OCI-LY3 (cell line): ENCODE results near the gene CD300LG.
"Not testable (repeated sequence)": the region's sequence is repeated elsewhere in the genome, so short reads cannot be mapped to it uniquely, and the experiment has no call there.

Source experiments
- H2AFZ ChIP-seq: fragments of 200-600, 300-600 bp; shearing (Covaris generic); 2 replicates; pipeline ENCODE4 v1.6.0; 2014; ENCODE audit warnings: antibody characterized with exemption, low read depth, low read length
- H3K27ac ChIP-seq: fragments of 200-600, 300-600 bp; sonication (generic); 2 replicates; pipeline ENCODE4 v1.5.1; 2014; ENCODE audit warnings: mild to moderate bottlenecking, low read length, moderate library complexity, mixed read lengths
- H3K27me3 ChIP-seq: fragments of 200-600, 300-600 bp; sonication (generic); 2 replicates; pipeline ENCODE4 v1.6.1; 2014; ENCODE audit warnings: low read depth, low read length, mixed read lengths
- H3K36me3 ChIP-seq: fragments of 200-600, 300-600 bp; sonication (generic); replicated peaks from 2 replicates; pipeline ENCODE3; 2014; ENCODE audit warnings: low read depth, low read length, mixed read lengths
- H3K4me1 ChIP-seq: fragments of 300-600, 200-600 bp; sonication (generic); 2 replicates; pipeline ENCODE4 v1.6.1; 2014; ENCODE audit warnings: low read length, mixed read lengths
- H3K4me2 ChIP-seq: fragments of 200-600, 300-600 bp; sonication (generic); 2 replicates; pipeline ENCODE4 v1.6.1; 2014; ENCODE audit warnings: low read length, mixed read lengths
- H3K4me3 ChIP-seq: fragments of 300-600, 200-600 bp; sonication (generic); 2 replicates; pipeline ENCODE4 v1.5.1; 2014; ENCODE audit warnings: antibody characterized with exemption, mild to moderate bottlenecking, low read length, moderate library complexity
- H3K79me2 ChIP-seq: fragments of 300-600, 200-600 bp; shearing (Covaris generic); 2 replicates; pipeline ENCODE4 v1.6.1; 2014; ENCODE audit warnings: mild to moderate bottlenecking, low read length, mixed read lengths
- H3K9ac ChIP-seq: fragments of 300-600, 200-600 bp; shearing (Covaris generic); 2 replicates; pipeline ENCODE4 v1.6.0; 2014; ENCODE audit warnings: mild to moderate bottlenecking, low read length, moderate library complexity
- H3K9me3 ChIP-seq: fragments of 200-600, 300-600 bp; shearing (Covaris generic); 2 replicates; pipeline ENCODE4 v1.6.1; 2014; ENCODE audit warnings: low read length, mixed read lengths; ENCODE audit not compliant: insufficient read depth
- H4K20me1 ChIP-seq: fragments of 200-600, 300-600 bp; sonication (generic); 2 replicates; pipeline ENCODE4 v1.6.1; 2016; ENCODE audit warnings: low read length, mixed read lengths; ENCODE audit not compliant: insufficient read depth
- CTCF ChIP-seq: fragments of 200-600, 300-600 bp; sonication (generic); IDR thresholded peaks from 2 replicates; pipeline ENCODE4 v1.5.1; 2014; ENCODE audit warnings: antibody characterized with exemption, low read length, low read depth
- EZH2phosphoT487 ChIP-seq: fragments of 200-600 bp; shearing (Covaris generic); IDR thresholded peaks from 2 replicates; pipeline ENCODE4 v1.6.1; 2018; ENCODE audit warnings: antibody characterized with exemption, mixed run types, low read depth

The CD300LG gene

GRCh38 chr17:43846963-43847371 is at the start of gene CD300LG:
TSS of gene CD300LG (plus strand) at chr17:43847176. CDS start at chr17:43847217, 41 bp downstream.
- TF ChIP-seq EZH2phosphoT487 (no peak), CTCF (no peak)
- Histone ChIP-seq H3K79me2 (no peaks in the 10 kb centered on the region), H3K9ac (no peak within 1 kb of the TSS), H2AFZ (peak within 1 kb of the TSS; percentile 72), H3K27ac (no peak within 1 kb of the TSS), H3K9me3 (no peaks in the 10 kb centered on the region), H3K27me3 (peaks cover 6% of the 10 kb centered on the region; the same call in 1 of the 2 replicates), H3K4me3 (no peak within 1 kb of the TSS), H3K4me2 (peak within 1 kb of the TSS; percentile 29), H3K36me3 (no peaks in the 10 kb centered on the region), H4K20me1 (no peaks in the 10 kb centered on the region), H3K4me1 (peaks cover 5% of the 10 kb centered on the region; the same call in 1 of the 2 replicates)

- not testable (repeated sequence) for H3K4me1 ChIP-seq, H3K9ac ChIP-seq, H4K20me1 ChIP-seq, H3K9me3 ChIP-seq, H3K27ac ChIP-seq, H3K4me2 ChIP-seq, H3K4me3 ChIP-seq, H3K36me3 ChIP-seq, H2AFZ ChIP-seq, H3K79me2 ChIP-seq
- H3K27me3 ChIP-seq, result peaks cover 19% of the 10 kb centered on the region
Measured at GRCh38 chr17:43798024-43798423, 49.0 kb upstream of the CD300LG start.

- Histone ChIP-seq H2AFZ (no peak overlapping the region), H3K4me2 (no peak overlapping the region), H3K4me3 (no peak overlapping the region), H3K9ac (no peak overlapping the region), H3K79me2 (no peaks in the 10 kb centered on the region), H3K27me3 (peaks cover 27% of the 10 kb centered on the region), H4K20me1 (no peaks in the 10 kb centered on the region), H3K9me3 (no peaks in the 10 kb centered on the region), H3K27ac (no peak overlapping the region), H3K4me1 (no peaks in the 10 kb centered on the region), H3K36me3 (no peaks in the 10 kb centered on the region)
- TF ChIP-seq EZH2phosphoT487, result no peak
- TF ChIP-seq CTCF, result no peak
Measured at GRCh38 chr17:43799047-43799446, 47.9 kb upstream of the CD300LG start.

GRCh38 chr17:43800736-43801135 is 46.2 kb upstream of the CD300LG start:
- Histone ChIP-seq H3K27me3 (peaks cover 31% of the 10 kb centered on the region), H4K20me1 (no peaks in the 10 kb centered on the region), H3K4me2 (no peak overlapping the region), H3K4me3 (no peak overlapping the region), H2AFZ (no peak overlapping the region), H3K9me3 (no peaks in the 10 kb centered on the region), H3K36me3 (no peaks in the 10 kb centered on the region), H3K79me2 (no peaks in the 10 kb centered on the region), H3K9ac (no peak overlapping the region), H3K27ac (no peak overlapping the region), H3K4me1 (no peaks in the 10 kb centered on the region)
- TF ChIP-seq CTCF (no peak), EZH2phosphoT487 (no peak)

GRCh38 chr17:43801844-43802243 is 45.1 kb upstream of the CD300LG start:
- Histone ChIP-seq H3K36me3 (no peaks in the 10 kb centered on the region), H3K4me1 (no peaks in the 10 kb centered on the region), H3K79me2 (no peaks in the 10 kb centered on the region), H3K27ac (no peak overlapping the region), H3K9me3 (no peaks in the 10 kb centered on the region), H3K27me3 (peaks cover 31% of the 10 kb centered on the region), H4K20me1 (no peaks in the 10 kb centered on the region), H3K4me2 (no peak overlapping the region), H2AFZ (no peak overlapping the region), H3K4me3 (no peak overlapping the region), H3K9ac (no peak overlapping the region)
- no peak for TF ChIP-seq CTCF
- no peak for TF ChIP-seq EZH2phosphoT487
